Neural progenitor cell (in vitro differentiated cells): Measurements from ENCODE around the gene TMUB2. TPM values are rescaled to one million over a fixed set of nuclear protein-coding genes. Genes with fewer than 3 reads are reported as not detected.

Experiments used
- DNase-seq: peaks from one replicate; pipeline ENCODE4 v3.0.0-alpha.2; 2016; ENCODE audit warnings: low spot score
- H2AFZ ChIP-seq: fragments of 200-600 bp; sonication (generic); replicated peaks from 2 replicates; pipeline ENCODE4 v1.6.1; 2016; ENCODE audit warnings: antibody characterized with exemption
- H3F3A ChIP-seq: fragments of 200-600 bp; sonication (generic); 2 replicates; pipeline ENCODE4 v1.6.1; 2016; ENCODE audit warnings: antibody characterized with exemption, low read depth
- H3K27ac ChIP-seq: fragments of 200-600 bp; sonication (generic); 2 replicates; pipeline ENCODE4 v1.5.1; 2016; ENCODE audit warnings: mild to moderate bottlenecking
- H3K27me3 ChIP-seq: fragments of 200-600 bp; sonication (generic); 2 replicates; pipeline ENCODE4 v1.6.1; 2016; ENCODE audit warnings: mild to moderate bottlenecking, moderate library complexity
- H3K36me3 ChIP-seq: fragments of 200-600 bp; sonication (generic); 2 replicates; pipeline ENCODE4 v1.5.1; 2016
- H3K4me1 ChIP-seq: fragments of 200-600 bp; sonication (generic); 2 replicates; pipeline ENCODE4 v1.6.1; 2016; ENCODE audit warnings: mixed run types
- H3K4me2 ChIP-seq: fragments of 200-600 bp; sonication (generic); 2 replicates; pipeline ENCODE4 v1.6.1; 2016
- H3K4me3 ChIP-seq: fragments of 200-600 bp; sonication (generic); 2 replicates; pipeline ENCODE4 v1.5.1; 2016
- H3K79me2 ChIP-seq: fragments of 200-600 bp; sonication (generic); 2 replicates; pipeline ENCODE4 v1.6.1; 2016; ENCODE audit warnings: low read depth
- H3K9ac ChIP-seq: fragments of 200-600 bp; sonication (generic); 2 replicates; pipeline ENCODE4 v1.6.1; 2016
- H3K9me3 ChIP-seq: fragments of 200-600 bp; sonication (generic); 2 replicates; pipeline ENCODE4 v1.5.1; 2016; ENCODE audit warnings: low read depth
- H4K20me1 ChIP-seq: fragments of 200-600 bp; sonication (generic); 2 replicates; pipeline ENCODE4 v1.6.1; 2016; ENCODE audit warnings: low read depth
- H3K27ac Mint-ChIP-seq: 3 replicates; pipeline ENCODE4 v1.8.0; 2021; ENCODE audit warnings: mixed read lengths
- H3K27me3 Mint-ChIP-seq: 2 replicates; pipeline ENCODE4 v1.8.0; 2022; ENCODE audit warnings: low read depth, mild to moderate bottlenecking, inconsistent platforms, moderate library complexity, mixed read lengths; ENCODE audit not compliant: insufficient read depth
- H3K36me3 Mint-ChIP-seq: 3 replicates; pipeline ENCODE4 v1.8.0; 2021; ENCODE audit warnings: mixed read lengths
- H3K4me1 Mint-ChIP-seq: 3 replicates; pipeline ENCODE4 v1.8.0; 2021; ENCODE audit warnings: mixed read lengths
- H3K4me3 Mint-ChIP-seq: 3 replicates; pipeline ENCODE4 v1.8.0; 2021; ENCODE audit warnings: mild to moderate bottlenecking, moderate library complexity, mixed read lengths
- H3K9me3 Mint-ChIP-seq: 3 replicates; pipeline ENCODE4 v1.8.0; 2020; ENCODE audit warnings: mixed read lengths
- EZH2 ChIP-seq: fragments of 200-600 bp; sonication (generic); IDR thresholded peaks from 2 replicates; pipeline ENCODE4 v1.6.1; 2017; ENCODE audit warnings: antibody characterized with exemption, mild to moderate bottlenecking, moderate library complexity
- EZH2phosphoT487 ChIP-seq: fragments of 200-600 bp; sonication (generic); IDR thresholded peaks from 2 replicates; pipeline ENCODE4 v1.6.1; 2017; ENCODE audit warnings: antibody characterized with exemption
- total RNA-seq: library from RNA; depleted of rRNA; stranded (reverse); fragments of >200 nt; gene quantifications from 2 replicates; pipeline ENCODE4 v1.2.3, GENCODE V29; 2015; ENCODE audit warnings: low replicate concordance
- TF ChIP-seq, protein P1 (sequence below): fragments of 200-600 bp; sonication (generic); IDR thresholded peaks from 2 replicates; pipeline ENCODE4 v1.5.1; 2017; ENCODE audit warnings: antibody characterized with exemption, mild to moderate bottlenecking

TMUB2 gene
- total RNA-seq, 1 donor from 2014 or later: 16.6 TPM

DNA sequence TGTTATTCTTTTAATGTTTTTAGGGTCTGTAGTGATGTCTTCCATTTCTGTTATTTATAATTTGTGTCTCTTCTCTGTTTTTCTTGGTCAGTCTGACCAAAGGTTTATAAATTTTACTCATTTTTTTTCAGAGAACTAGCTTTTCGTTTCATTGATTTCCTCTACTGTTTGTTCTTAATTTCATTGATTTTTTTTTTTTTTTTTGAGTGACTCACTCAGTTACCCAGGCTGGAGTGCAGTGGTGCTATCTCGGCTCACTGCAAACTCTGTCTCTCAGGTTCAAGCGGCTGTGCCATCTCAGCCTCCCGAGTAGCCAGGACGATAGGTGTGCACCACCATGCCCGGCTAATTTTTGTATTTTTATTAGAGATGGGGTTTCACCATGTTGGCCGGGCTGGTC, 45.3 kb downstream of the TMUB2 start:
- no peak overlapping the region for H2AFZ ChIP-seq
- H3K4me2 ChIP-seq: no peak overlapping the region
- H3K36me3 ChIP-seq: no peaks in the 10 kb centered on the region
- no peak overlapping the region for H3K4me3 ChIP-seq
- H3K27ac ChIP-seq: no peak overlapping the region
- H3K4me1 Mint-ChIP-seq: no peaks in the 10 kb centered on the region
- TF ChIP-seq, protein P1, sequence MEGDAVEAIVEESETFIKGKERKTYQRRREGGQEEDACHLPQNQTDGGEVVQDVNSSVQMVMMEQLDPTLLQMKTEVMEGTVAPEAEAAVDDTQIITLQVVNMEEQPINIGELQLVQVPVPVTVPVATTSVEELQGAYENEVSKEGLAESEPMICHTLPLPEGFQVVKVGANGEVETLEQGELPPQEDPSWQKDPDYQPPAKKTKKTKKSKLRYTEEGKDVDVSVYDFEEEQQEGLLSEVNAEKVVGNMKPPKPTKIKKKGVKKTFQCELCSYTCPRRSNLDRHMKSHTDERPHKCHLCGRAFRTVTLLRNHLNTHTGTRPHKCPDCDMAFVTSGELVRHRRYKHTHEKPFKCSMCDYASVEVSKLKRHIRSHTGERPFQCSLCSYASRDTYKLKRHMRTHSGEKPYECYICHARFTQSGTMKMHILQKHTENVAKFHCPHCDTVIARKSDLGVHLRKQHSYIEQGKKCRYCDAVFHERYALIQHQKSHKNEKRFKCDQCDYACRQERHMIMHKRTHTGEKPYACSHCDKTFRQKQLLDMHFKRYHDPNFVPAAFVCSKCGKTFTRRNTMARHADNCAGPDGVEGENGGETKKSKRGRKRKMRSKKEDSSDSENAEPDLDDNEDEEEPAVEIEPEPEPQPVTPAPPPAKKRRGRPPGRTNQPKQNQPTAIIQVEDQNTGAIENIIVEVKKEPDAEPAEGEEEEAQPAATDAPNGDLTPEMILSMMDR: no peak
- TF ChIP-seq EZH2 (no peak), EZH2phosphoT487 (no peak)
- H3F3A ChIP-seq: no peaks in the 10 kb centered on the region
- H3K9ac ChIP-seq: no peak overlapping the region
- no peaks in the 10 kb centered on the region for H3K79me2 ChIP-seq
- no peaks in the 10 kb centered on the region for H4K20me1 ChIP-seq
- no peaks in the 10 kb centered on the region for H3K9me3 ChIP-seq
- no peaks in the 10 kb centered on the region for H3K27me3 ChIP-seq
- peaks cover 17% of the 10 kb centered on the region for H3K27me3 Mint-ChIP-seq
- H3K9me3 Mint-ChIP-seq: peaks cover 4% of the 10 kb centered on the region
- peaks cover 3% of the 10 kb centered on the region for H3K36me3 Mint-ChIP-seq
- H3K4me3 Mint-ChIP-seq: no peak overlapping the region
- no peak for DNase-seq
- H3K27ac Mint-ChIP-seq: no peak overlapping the region
- H3K4me1 ChIP-seq: no peaks in the 10 kb centered on the region

DNA sequence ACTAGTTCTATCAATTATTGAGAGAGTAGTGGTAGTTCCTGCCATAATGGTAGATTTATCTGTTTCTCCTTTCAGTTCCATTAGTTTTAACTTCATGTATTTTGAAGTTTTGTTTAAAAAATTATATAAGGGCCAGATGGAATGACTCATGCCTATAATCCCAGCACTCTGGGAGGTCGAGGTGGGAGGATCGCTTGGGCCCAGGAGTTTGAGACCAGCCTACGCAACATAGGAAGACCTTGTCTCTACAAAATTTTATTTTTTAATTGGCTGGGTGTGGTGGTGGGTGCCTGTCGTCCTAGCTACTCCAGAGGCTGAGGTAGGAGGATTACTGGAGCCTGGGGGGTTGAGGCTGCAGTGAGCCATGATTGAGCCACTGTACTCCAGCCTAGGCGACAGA, 46.8 kb downstream of the TMUB2 start:
- Mint-ChIP-seq H3K4me3 (no peak overlapping the region), H3K27me3 (peaks cover 12% of the 10 kb centered on the region), H3K9me3 (peaks cover 4% of the 10 kb centered on the region), H3K4me1 (no peaks in the 10 kb centered on the region), H3K27ac (no peak overlapping the region), H3K36me3 (peaks cover 3% of the 10 kb centered on the region)
- no peaks in the 10 kb centered on the region for H3K27me3 ChIP-seq
- no peaks in the 10 kb centered on the region for H3K4me1 ChIP-seq
- H3K27ac ChIP-seq: no peak overlapping the region
- H3K36me3 ChIP-seq: no peaks in the 10 kb centered on the region
- TF ChIP-seq EZH2: no peak
- TF ChIP-seq, protein P1: no peak
- no peak for TF ChIP-seq EZH2phosphoT487
- H3K9ac ChIP-seq: no peak overlapping the region
- no peaks in the 10 kb centered on the region for H4K20me1 ChIP-seq
- no peaks in the 10 kb centered on the region for H3F3A ChIP-seq
- H3K4me2 ChIP-seq: no peak overlapping the region
- no peaks in the 10 kb centered on the region for H3K79me2 ChIP-seq
- no peaks in the 10 kb centered on the region for H3K9me3 ChIP-seq
- no peak overlapping the region for H3K4me3 ChIP-seq
- DNase-seq: no peak
- H2AFZ ChIP-seq: no peak overlapping the region

DNA sequence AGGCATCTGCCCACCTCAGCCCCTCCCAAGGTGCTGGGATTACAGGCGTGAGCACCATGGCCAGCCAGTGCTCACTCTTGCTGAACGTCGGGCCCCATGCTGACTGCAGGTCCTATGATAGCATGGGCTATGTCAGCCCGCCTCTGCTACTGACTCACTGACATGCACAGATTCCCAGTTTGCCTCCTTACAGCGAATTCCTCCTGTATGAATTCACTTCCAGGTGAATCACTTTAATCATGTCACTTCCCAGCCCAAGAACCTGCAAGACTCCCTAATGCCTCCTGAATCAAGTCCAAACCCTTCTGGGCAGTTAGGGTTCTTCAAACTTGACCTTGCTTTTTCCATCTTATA, 48.8 kb downstream of the TMUB2 start:
- no peak overlapping the region for H3K27ac ChIP-seq
- H3K9me3 Mint-ChIP-seq: peaks cover 4% of the 10 kb centered on the region

More for the DNA sequence above, 48.8 kb downstream of the TMUB2 start:
- Mint-ChIP-seq H3K36me3 (peaks cover 3% of the 10 kb centered on the region), H3K4me1 (no peaks in the 10 kb centered on the region), H3K4me3 (no peak overlapping the region), H3K27ac (peak overlapping the region; percentile 48), H3K27me3 (peaks cover 7% of the 10 kb centered on the region)
- Histone ChIP-seq H3F3A (no peaks in the 10 kb centered on the region), H3K9ac (no peak overlapping the region), H3K79me2 (no peaks in the 10 kb centered on the region), H4K20me1 (no peaks in the 10 kb centered on the region), H3K36me3 (no peaks in the 10 kb centered on the region), H3K27me3 (no peaks in the 10 kb centered on the region), H3K9me3 (no peaks in the 10 kb centered on the region), H3K4me3 (no peak overlapping the region), H2AFZ (no peak overlapping the region), H3K4me2 (no peak overlapping the region), H3K4me1 (no peaks in the 10 kb centered on the region)
- DNase-seq: no peak
- TF ChIP-seq EZH2: no peak
- TF ChIP-seq EZH2phosphoT487: no peak
- TF ChIP-seq, protein P1: no peak
